GM19193 (cell line): Measurements from ENCODE around the gene NR4A1.

ENCODE experiments used
- POLR2A ChIP-seq: IDR thresholded peaks from 4 replicates; pipeline ENCODE4 v1.6.1; 2011; ENCODE audit not compliant: insufficient read depth, insufficient read length; ENCODE audit errors: extremely low read depth

NR4A1 gene

DNA sequence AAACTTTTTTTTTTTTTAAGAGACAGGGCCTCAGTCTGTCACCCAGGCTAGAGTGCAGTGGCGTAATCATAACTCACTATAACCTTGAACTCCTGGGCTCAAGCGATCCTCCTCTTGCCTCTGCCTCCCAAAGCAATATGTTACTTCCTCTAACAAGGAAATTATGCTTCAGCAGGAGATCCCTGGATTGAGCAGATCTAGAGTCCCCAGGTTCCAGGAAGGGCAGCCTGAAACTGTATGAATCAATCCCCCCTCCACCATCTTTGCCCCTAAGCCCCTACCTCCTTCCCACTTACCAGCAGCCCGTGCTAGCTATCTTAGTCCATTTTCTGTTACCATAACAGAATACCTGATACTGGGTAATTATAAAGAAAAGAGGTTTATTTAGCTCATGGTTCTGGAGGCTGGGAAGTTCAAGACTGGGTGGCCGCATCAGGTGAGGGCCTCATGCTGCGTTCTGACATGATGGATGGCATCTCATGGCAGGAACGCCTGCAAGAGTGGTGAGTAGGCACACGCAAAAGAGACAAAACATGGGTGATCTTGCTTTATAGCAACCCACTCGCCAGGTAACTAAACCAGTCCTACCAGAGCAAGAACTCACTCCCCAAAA is 39.5 kb upstream of the NR4A1 start:
- TF ChIP-seq POLR2A: no peak

DNA sequence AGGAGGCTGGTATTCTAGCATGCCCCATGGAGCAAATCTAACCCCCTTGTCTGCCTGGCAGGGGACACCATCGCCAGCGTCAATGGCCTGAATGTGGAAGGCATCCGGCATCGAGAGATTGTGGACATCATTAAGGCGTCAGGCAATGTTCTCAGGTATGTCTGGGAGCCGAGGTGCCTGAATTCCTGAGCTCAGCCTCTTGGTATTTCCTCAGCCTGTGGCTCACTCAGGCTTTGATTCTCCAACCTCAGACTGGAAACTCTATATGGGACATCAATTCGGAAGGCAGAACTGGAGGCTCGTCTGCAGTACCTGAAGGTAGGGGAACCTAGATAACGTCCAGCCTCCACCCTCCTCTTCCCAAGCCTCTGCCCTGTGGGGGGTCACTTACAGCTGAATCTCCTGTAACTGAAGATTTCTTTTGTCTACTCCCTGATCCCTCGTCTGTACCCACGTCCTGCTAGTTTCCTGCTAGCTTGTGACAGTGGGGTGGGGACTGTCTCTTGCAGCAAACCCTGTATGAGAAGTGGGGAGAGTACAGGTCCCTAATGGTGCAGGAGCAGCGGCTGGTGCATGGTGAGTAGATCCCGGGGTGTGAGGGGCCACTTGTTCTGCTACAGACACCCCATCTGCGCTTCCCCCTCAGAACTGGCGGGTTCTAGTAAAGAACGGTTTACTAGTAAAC is 37.5 kb upstream of the NR4A1 start:
- TF ChIP-seq POLR2A: no peak

DNA sequence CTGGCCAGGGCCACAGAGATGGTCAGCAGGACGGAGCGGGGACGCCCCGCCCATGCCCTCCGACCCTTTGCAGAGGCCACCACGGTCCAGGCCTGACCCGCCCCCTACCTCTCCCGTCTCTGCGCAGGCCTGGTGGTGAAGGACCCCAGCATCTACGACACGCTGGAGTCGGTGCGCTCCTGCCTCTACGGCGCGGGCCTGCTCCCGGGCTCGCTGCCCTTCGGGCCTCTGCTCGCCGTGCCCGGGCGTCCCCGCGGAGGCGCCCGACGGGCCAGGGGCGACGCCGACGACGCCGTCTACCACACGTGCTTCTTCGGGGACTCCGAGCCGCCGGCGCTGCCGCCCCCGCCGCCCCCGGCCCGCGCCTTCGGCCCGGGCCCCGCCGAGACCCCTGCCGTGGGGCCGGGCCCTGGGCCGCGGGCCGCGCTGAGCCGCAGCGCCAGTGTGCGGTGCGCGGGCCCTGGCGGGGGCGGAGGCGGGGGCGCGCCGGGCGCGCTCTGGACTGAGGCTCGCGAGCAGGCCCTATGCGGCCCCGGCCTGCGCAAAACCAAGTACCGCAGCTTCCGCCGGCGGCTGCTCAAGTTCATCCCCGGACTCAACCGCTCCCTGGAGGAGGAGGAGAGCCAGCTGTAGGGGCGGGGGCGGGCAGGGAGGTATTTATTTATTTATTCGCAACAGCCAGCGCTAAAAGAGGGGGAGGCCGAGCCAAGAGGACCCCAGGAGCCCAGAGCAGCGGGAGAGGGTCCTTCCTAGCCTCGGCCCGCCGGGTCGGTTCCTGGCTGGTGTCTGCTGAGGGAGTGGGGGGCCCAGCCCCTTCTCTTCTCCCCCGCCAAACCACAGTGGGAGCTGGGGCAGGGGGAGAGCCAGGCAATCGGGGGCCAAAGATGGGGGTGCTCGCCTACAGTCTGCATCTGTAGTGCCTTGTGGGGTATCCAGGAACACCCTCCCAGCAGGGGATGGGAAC is 36.4 kb upstream of the NR4A1 start:
- TF ChIP-seq POLR2A: no peak

DNA sequence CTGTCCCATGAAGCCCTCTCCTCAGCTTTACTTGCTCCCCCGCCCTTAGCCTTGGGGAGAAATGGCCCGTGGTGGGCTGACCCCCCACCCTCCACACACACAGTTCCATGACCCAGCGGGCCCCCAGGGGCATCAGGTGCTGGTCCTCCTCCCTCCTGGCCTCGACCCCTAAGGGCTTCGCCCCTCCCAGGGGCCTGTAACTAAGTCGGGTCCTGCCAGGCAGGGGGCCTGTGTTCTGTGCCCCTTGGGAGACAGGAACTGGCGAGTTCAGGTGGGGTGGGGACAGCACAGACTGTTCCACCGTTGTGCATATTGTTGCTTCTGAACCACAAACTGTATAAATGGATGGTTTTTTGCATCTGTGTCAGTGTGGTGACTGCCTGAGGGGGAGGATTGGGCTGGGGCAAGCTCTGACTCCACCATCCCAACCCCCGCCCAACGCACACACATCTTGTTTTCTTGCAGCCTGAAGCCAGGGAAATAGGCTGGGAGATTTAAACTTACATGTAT is 35.7 kb upstream of the NR4A1 start:
- no peak for TF ChIP-seq POLR2A

DNA sequence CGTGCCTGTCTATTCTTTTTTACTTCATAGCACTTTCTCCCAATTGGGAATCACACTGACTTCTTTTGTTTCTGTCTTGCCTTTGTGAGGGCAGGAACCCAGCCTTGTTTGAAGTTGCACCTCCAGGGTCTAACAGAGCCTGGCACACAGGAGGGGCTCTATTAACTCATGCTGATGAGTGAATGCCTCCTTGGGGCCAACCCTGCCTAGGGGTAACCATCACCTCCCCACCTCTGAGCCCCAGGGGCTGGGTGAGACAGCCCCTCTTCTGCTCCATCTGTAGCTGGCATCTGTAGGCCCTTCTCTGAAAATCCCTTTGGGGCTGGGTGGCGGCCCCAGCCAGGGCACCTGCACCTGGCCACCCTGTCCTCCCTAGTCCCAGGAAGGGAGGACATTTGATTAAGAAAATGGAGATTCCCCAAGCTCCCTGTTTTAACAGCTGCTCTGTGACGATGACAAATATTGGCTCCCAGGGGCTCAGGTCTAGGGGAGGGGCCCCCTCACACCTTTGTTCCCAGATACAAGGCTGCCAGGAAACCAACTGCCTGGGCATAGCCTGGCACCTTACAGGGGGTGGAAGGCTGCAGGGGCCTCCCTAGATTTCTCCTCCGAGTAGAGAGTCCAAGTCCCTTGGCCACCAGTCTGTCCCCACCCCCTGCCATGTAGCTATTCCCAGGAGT is 32.7 kb upstream of the NR4A1 start:
- no peak for TF ChIP-seq POLR2A

DNA sequence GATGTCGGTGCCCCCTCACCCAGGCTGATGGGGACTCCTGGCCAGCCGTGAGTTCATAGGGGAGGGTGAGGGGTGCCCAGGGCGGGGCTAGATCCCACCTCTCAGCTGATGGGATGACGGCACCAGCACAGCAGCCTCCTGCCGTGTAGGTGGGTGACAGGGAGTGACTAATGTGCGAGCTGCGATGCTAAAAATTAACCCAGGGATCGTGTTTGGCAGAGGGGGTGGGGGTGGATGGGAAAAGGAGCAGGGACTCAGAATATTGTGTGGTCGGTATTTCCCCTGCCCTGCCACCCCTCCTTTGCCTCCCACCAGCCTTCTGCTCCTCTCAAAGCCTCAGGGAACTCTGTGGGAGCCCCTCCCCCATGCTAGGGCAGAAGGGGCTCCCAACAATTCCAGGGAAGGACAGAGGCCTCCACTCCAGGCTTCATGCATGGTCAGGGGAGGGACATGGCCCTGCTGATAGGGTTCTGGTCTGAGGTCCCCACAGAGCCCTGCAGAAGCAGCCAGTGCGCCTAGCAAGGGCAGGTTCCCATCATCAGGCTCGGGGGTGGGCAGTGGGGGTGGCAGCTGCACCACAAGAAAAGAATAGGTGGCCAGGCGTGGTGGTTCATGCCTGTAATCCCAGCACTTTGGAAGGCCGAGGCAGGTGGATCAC is 32.0 kb upstream of the NR4A1 start:
- TF ChIP-seq POLR2A: no peak

DNA sequence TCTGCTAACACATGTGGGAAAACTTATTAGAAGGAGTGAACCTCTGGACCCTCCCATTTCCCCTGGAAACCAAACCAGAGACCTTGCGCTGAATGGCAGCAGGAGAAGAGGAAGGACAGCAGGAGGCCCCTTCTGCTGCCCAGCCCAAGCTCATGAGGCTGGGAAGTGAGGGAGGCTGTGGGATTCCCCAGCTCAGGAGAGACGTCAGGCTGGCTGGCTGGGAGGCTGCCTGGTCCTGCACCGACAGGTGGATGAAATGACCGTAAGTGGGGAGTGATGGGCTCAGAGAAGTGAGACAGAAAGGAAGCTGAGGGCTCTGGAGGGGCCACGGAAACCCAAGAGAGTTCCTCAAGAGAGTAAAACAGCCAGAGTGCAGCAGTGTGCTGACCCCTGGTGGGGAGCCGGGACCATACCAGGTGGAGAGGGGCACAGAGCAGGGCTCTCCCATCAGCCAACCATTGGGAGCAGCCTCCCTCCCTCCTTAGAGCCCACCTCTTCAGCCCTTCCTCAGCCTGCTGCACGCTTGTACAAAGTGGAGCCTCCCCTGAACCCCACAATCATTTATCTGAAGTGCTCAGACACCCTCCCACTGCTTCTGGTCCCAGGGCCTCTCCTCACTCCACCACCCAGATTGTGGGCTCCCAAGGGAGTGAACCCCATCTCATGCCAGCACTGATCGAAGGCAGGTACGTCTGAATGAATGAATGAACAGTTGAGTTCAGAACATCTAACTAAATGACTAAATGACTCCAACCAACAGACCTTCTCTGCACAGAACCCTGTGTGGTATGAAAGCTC is 30.5 kb upstream of the NR4A1 start:
- no peak for TF ChIP-seq POLR2A

DNA sequence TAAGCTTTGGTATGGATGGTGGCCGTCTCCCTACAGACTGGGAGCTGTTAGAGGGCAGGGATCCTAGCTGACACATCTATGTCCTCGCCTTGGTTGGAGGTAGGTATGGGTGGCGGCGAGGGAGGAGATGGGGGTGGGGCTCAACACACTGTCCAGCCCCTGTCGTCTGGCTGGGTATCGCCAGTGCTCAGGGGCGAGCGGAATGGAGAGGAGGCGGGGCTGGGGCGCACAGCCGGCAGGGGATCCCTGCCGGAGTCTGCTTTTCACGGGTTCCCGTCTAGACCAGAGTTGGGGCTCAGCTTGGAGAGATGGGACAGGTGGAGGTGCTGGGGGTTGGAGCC is 28.4 kb upstream of the NR4A1 start:
- TF ChIP-seq POLR2A: no peak

DNA sequence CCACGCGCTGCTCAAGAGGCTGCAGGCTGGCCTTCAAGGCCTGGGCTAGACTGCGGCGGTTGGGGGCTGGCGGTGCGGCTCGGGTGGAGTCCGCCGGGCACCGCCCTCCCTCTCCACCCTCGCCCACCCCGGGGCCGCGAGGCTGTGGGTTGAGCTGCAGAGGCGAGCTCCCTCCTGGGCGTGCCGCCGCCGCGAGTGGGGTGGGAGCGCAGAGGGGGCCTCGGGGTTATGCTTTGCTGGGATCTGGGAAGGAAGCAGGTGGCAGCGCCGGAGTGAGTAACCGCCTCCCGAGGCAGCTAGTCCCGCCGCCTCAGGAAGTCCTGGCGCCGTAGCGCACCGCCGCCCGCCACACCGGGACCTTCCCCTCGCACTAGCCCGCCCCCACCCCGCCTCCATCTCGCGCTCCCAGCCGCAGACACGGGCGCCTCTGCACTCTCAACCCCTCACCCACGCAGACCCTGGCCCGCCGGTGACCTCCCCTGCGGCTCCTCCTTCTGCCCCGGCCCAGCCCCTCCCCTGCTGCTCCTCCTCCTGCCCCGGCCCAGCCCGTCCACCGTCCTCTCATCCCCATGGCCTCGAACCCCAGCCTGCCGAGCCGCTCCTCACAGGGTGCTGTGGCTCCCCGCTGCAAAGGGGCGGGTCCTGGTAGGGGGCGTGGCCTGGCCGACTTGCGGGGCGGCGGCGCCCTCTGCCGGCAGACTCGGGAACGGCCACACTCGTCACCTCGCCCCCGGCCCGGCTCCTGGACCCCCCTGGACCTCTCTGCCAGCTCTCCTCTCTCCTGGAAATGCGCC is 27.9 kb upstream of the NR4A1 start:
- TF ChIP-seq POLR2A: no peak

DNA sequence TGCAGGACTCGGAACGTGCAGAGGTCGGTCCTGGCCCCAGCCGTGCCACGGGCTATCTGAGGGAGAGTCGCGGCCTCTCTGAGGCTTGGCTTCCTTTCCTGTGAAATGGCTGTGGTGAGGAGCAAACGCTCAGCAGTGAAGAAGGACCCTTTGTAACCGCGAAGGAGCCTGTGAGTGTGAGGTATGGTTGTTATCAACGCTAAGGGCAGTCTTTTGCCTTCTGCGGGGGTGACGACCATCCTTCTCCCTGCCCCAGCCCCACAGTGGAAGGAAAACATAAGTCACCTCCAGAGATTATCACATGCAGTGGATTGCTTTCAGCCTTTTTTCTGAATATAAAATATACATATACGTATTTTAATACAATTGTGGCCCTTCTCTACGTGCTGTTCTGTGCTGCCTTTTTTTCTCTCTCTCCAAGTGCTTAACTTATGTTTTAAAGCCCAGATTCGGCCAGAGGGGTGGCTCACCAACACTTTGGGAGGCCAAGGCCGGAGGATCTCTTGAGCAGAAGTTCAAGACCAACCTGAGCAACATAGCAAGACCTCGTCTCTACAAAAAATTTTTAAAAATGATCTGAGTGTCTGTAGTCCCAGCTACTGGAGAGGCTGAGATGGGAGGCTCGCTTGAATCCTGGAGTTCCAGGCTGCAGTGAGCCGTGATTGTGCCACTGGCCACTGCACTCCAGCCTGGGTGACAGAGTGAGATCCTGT is 27.1 kb upstream of the NR4A1 start:
- TF ChIP-seq POLR2A: no peak

DNA sequence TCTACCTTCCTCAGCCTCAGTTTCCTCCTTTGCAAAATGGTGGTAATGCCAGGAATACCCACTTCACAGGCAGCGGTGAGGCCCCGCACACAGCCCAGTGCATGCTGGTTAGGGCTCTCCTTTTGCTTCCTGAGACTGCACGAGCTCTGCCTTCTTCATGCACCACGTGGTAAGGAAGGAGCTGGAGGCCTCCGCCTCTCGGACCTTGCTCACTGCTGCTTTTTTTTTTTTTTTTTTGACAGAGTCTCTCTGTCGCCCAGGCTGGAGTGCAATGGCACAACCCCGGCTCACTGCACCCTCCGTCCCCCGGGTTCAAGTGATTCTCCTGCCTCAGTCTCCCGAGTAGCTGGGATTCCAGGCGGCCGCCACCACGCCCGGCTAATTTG is 26.4 kb upstream of the NR4A1 start:
- TF ChIP-seq POLR2A: no peak

DNA sequence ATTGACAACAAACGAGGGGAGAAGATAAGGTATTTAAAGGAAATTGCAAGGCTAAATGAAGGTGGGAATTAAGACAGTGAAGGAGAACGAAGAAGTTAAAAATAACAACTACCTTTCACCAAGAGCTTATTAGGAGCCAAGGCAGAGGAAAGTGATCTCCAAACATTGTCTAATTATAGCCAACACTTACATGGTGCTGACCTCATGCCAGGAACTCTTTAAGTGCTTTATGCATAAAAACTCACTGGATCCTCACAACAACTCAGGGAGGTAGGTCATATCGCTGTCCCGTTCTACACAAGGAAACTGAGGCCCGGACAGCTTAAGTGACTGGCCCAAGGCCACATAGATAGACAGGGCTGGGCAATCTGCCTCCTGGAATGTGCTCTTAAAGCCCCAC is 25.0 kb upstream of the NR4A1 start:
- TF ChIP-seq POLR2A: no peak
